Measurements from ENCODE around the gene HMGB2. TPM values are rescaled to one million over a fixed set of nuclear protein-coding genes. Genes with fewer than 3 reads are reported as not detected.

HMGB2 gene
- total RNA-seq, 2 donors from 2014 or later = 567 to 924 TPM

DNA sequence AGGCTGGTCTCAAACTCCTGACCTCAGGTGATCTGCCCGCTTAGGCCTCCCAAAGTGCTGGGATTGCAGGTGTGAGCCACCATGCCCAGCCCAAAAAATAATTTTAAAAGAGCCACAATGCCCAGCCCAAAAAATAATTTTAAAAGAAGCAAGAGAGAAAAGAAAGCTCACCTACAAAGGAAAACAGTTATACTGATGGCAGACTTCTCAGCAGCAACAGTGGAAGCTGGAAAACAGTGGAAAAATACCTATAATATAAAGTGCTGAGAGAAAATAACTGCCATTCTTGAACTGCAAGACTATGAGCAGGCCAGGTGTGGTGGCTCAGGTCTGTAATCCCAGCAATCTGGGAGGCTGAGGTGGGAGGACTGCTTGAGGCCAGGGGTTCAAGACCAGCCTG lies 13.3 kb upstream of the HMGB2 start:
- no peak overlapping the region for H3K27ac Mint-ChIP-seq
- DNase-seq (ENCODE audit: low spot score in 2 of 2) (no peak), ATAC-seq (no peak)
- no peaks in the 10 kb centered on the region for H3K9me3 Mint-ChIP-seq
- no peaks in the 10 kb centered on the region for H3K36me3 Mint-ChIP-seq

DNA sequence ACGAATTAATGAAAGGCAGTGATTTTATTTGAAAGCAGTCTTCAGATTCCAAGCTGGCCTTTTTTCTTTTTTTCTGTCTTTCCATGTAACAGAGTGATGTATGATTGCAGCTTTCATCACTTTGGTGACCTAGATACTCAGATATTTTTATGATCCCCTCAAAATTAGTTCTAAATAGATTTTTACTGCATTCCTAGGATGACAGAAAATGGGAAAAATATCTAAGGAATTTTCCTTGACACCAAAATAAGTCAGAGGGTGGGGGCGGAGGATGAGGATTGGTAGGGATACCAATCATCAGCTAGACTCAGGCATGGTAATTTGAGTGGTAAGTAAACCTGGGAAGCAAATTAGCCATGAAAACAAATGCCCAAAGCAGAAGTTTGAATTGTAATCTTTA lies 11.9 kb upstream of the HMGB2 start:
- no peaks in the 10 kb centered on the region for H3K36me3 Mint-ChIP-seq
- no peak for ATAC-seq
- H3K9me3 Mint-ChIP-seq = no peaks in the 10 kb centered on the region
- H3K27ac Mint-ChIP-seq = no peak overlapping the region
- no peak for DNase-seq (ENCODE audit: low spot score in 2 of 2)

DNA sequence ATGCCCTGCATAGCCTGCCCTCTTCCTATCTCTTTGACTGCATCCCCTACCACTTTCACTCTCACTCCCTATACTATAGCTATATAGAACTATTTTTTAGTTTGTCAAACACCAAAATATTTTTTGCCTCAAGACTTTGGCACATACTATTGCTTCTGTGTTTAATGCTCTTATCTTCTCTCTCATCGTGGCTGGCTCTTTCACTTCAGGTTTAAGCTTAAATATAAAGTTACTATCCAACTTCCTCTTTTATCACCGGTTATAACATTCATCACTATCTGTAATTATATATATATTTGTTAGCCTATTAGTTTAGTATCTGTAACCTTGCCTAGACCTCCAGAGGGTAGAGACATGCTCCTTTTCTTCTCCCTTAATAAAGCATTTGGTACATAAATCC lies 11.5 kb upstream of the HMGB2 start:
- Mint-ChIP-seq H3K36me3 (no peaks in the 10 kb centered on the region), H3K27ac (no peak overlapping the region), H3K9me3 (no peaks in the 10 kb centered on the region)
- ATAC-seq = no peak
- DNase-seq (ENCODE audit: low spot score in 2 of 2) = no peak

DNA sequence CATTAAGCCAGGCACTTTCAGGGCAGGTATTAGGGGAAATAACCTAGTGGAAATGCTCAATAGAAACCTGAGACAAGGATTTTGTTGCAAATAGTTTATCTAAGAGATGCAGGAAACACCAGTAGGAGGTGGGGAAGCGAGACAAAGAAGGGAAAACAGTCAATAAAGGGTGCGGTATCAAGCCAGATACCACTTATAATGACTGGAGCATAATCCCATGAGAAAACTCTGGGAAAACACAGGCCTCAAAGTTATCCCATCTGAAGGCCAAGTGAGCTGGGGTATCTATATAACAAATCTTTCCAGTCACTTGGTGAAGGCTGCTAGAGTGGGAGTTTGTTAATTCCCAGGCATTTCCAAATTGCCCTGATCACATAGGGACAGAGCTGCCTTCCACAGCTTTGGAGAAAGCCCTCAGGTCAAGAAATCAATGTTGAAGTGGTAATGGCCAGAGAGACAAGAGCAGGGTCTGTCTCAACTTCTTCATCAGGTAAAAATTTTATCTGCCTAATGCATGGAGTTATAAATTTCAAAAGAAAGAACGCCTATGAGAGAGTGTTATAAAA lies 9.8 kb upstream of the HMGB2 start:
- no peak overlapping the region for H3K27ac Mint-ChIP-seq
- no peaks in the 10 kb centered on the region for H3K36me3 Mint-ChIP-seq

DNA sequence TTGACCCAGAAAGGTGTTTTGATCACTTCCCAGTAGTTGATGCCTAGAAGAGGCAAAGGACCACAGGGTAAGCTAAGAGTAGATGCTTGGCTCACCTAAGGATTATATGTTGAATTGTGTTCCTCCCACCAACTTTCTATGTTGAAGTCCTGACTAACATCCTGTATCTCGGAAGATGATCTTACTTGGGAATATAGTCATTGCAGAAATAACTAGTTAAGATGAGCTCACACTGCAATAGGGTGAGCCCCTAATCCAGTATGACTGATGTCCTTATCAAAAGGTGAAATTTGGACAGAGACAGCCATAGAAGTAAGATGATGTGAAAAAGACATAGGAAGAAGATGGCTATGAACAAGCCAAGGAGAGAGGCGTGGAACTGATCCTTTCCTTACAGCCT lies 3.3 kb upstream of the HMGB2 start:
- ATAC-seq (no peak), DNase-seq (ENCODE audit: low spot score in 2 of 2) (no peak)
- Mint-ChIP-seq H3K27ac (no peak overlapping the region), H3K36me3 (peaks cover 23% of the 10 kb centered on the region in 2 donors), H3K9me3 (no peaks in the 10 kb centered on the region)

More for the DNA sequence above, 9.8 kb upstream of the HMGB2 start:
- H3K9me3 Mint-ChIP-seq = no peaks in the 10 kb centered on the region
- ATAC-seq (no peak), DNase-seq (ENCODE audit: low spot score in 2 of 2) (no peak)

DNA sequence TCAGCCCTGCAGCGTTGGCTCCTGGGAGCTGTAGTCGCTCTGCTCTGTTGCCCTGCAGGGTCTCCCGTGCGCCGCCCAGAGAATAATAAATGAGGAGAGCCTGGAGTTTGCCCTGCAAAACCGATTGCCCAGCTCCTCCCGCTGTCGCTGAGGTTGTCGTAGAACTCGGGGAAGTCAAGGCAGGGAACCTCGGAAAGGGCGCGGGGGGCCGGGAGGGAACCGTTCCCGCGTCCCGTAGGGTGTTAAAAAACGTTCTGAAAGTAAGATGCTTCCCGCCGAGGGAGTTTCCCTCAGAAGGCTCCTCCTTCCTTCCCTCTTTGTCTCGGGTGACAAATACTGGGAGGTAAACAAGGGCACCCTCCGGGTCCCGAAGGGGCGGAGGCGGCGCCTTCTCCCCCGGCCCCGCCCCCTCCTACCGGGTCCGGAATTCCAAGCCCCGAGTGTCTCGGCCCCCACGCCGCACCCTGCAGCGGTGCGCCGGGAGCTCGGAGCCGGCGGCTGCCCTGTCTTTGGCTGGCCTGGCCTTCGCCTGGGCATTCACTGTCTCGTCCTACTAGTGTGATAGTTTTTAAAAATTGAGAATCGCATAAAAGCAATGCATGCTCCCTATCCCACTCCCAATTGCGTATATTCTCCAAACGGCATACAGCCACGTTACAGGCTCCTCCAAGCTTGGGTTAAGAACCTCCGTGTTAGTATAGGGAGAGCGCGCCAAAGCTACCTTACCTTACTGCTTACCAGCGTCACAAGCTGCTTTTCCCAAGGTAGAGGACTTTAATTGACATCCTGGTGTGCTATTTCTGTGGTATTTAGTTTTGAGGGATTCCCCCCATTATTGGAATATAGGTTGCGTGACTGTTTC lies 964 bp upstream of the HMGB2 start:
- ATAC-seq = peak; percentile 42 to 46
- H3K36me3 Mint-ChIP-seq = peaks cover 30 to 40% of the 10 kb centered on the region in 2 donors
- no peaks in the 10 kb centered on the region for H3K9me3 Mint-ChIP-seq
- H3K27ac Mint-ChIP-seq = peak overlapping the region; percentile 98 to 100
- peak; percentile 51 to 75 for DNase-seq (ENCODE audit: low spot score in 2 of 2)

DNA sequence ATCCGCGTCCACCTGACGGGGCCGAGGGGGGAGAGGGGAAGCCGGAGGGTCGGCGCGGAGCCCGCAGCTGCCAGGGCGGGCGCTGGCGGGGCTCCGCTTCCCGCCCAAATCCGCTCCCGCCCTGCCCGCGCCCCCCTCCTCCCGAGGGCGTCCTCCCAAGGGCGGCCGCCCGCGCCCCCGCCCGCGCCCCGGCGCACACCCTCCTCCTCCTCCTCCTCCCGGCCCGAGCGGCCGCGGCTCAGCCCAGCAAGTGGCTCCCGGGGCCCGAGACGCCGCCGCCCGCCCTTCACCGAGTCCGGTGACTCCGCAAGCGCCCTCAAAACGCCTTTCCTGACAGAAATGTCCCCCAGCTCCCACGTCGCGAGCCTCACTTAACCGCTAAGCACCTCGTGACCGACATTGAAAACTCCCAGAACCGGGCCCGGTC lies 487 bp downstream of the HMGB2 start:
- ATAC-seq = peak in 1 of 2 donors; percentile 4
- H3K9me3 Mint-ChIP-seq = no peaks in the 10 kb centered on the region
- H3K27ac Mint-ChIP-seq = peak overlapping the region; percentile 98 to 100
- H3K36me3 Mint-ChIP-seq = peaks cover 30 to 45% of the 10 kb centered on the region in 2 donors
- DNase-seq (ENCODE audit: low spot score in 2 of 2) = peak in 1 of 2 donors; percentile 31

DNA sequence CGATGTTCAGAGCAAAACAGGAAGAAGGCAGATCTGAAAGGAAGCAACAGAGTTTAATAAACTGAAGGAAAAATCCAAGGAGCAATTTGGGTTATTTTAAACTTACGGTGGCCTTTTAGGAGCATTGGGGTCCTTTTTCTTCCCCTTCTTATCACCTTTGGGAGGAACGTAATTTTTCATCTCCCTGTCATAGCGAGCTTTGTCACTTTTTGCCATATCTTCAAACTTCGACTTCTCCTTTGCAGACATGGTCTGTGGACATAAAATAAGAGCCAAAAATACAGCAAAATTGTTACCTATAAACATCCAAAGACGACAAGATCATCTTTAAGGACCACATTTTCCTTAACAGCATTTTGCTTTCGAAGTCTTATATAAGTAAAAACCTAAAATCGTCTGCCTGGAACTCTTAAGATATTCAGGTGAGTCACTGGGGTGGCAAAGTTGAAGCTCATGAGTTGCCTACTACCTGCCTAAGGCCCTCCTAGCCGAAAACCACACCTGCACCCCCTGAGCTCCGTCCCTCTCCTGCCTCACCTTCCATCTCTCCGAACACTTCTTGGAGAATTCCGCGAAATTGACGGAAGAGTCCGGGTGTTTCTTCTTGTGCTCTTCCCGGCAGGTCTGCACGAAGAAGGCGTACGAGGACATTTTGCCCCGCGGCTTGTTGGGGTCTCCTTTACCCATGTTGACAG lies 1.0 kb downstream of the HMGB2 start:
- Mint-ChIP-seq H3K36me3 (peaks cover 30 to 45% of the 10 kb centered on the region in 2 donors), H3K27ac (peak overlapping the region; percentile 98 to 99), H3K9me3 (no peaks in the 10 kb centered on the region)
- DNase-seq (ENCODE audit: low spot score in 2 of 2) (peak; percentile 38 to 61), ATAC-seq (no peak)

DNA sequence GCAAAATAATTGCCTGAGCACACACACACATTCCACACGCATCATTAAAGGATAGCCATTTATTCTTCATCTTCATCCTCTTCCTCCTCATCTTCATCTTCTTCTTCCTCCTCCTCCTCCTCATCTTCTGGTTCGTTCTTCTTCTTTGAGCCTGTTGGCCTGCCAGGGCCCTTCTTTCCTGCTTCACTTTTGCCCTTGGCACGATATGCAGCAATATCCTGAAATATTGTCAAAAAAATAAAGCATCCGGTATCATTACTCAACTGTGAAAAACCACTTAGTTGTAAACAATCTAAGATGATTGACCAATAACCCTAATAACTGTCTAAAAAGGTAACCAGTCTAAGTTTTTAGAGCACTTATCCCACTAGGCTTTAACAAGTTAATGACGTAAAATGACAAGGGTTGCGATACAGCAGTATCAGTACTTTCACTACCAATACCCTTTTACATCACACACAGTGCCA lies 2.1 kb downstream of the HMGB2 start:
- Mint-ChIP-seq H3K9me3 (no peaks in the 10 kb centered on the region), H3K27ac (peak overlapping the region; percentile 98 to 99), H3K36me3 (peaks cover 30 to 45% of the 10 kb centered on the region in 2 donors)
- ATAC-seq = no peak
- no peak for DNase-seq (ENCODE audit: low spot score in 2 of 2)

DNA sequence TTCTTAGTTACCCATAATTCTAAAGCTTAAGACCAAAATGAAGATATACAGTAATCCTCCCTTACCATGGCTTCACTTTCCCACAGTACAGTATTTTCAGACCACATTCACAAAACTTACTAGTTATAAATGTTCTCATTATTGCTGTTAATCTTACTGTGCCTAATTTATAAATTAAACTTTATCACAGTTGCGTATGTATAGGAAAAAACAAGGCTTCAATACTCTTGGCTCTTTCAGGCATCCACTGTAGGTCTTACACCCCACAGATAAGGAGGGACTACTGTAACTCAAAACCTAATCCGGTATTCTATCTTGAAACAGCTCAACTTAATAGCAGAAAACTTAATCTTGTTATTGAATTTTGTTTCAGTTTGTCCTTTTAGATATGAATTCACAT lies 3.6 kb downstream of the HMGB2 start:
- no peaks in the 10 kb centered on the region for H3K9me3 Mint-ChIP-seq
- peak overlapping the region; percentile 25 to 61 for H3K27ac Mint-ChIP-seq
- DNase-seq (ENCODE audit: low spot score in 2 of 2) (no peak), ATAC-seq (no peak)
- H3K36me3 Mint-ChIP-seq = peaks cover 30 to 45% of the 10 kb centered on the region in 2 donors

DNA sequence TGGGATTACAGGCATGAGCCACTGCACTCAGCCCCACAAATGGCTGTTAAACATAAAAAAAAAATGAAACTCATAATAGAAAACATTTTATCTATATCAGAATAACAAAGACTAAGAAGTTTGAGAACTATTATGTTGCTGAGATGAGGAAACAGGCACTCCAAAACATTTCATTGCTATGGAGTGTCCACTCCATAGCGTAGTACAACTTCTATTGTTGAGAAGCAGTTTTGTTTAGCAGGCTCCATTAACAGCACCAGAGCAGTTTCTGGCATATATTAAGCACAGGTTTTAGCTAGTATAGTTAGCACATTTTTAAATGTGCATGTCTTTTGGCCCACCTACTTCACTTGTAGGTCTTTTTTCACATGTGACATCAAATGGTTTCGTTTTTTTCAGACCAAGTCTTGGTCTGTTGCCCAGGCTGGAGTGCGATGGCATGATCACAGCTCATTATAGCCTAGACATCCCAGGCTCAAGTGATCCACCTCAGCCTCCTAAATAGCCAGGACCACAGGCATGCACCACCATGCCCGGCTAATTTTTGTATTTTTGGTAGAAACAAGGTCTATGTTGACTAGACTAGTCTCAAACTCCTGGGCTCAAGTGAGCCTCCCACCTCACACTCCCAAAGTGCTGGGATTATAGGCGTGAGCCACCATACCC lies 5.8 kb downstream of the HMGB2 start:
- no peak for DNase-seq (ENCODE audit: low spot score in 2 of 2)

DNA sequence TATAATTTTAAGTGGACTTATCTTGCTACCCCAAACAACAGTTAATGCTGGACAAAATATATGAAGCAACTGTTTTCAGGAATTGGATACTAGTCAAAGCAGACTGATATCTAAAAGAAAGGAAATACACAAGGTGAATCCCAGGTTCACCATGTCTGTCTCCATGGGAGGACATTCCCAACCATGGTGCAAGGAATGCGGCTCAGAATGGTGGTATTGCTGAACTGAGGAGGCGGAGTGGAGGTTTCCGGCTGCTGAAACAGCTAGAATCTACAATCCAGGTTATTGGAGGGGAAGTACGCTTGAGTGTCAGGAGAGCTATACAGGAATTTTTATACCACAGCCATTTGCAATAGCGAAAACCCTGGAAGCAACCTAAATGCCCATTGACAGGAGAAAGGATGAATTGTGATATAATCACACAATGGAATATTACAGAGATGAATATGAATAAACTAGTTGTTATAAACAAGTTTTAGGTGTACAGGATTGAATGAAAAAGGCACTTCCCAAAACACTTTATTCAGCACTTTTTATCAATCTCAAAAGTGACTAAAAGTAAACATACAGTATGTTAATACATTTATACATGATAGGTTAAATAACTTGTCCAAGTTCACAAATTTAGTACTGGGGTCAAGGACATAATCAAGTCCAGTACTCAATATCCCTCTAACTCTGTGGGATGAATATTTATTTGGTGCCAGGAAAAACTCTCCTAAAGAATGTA lies 9.0 kb downstream of the HMGB2 start:
- ATAC-seq (no peak), DNase-seq (ENCODE audit: low spot score in 2 of 2) (no peak)
- Mint-ChIP-seq H3K9me3 (no peaks in the 10 kb centered on the region), H3K36me3 (peaks cover 0 to 11% of the 10 kb centered on the region in 2 donors), H3K27ac (peak overlapping the region; percentile 50 to 53)

More for the DNA sequence above, 5.8 kb downstream of the HMGB2 start:
- peaks cover 17 to 36% of the 10 kb centered on the region in 2 donors for H3K36me3 Mint-ChIP-seq
- H3K9me3 Mint-ChIP-seq = no peaks in the 10 kb centered on the region
- H3K27ac Mint-ChIP-seq = no peak overlapping the region
- peak in 1 of 2 donors; percentile 15 for ATAC-seq

DNA sequence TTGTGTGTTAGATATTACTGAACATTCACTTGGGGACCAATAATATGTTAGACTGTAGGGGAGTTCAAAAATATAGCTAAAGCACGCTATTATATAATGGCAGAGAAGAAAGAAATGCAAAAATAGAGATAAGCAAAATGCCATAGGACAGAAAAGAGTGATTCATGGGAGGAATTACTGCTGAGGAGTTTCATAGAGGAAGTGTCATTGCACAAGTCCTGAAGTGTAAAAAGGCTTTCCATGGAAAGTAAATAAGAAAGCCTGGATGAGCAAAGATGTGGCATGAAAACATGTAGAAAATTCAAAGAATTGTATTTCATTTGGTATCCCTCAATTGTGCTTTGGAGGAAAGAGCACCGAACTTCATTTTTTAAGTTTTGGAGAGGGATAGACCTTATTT lies 14.5 kb downstream of the HMGB2 start:
- DNase-seq (ENCODE audit: low spot score in 2 of 2) (no peak), ATAC-seq (no peak)
- Mint-ChIP-seq H3K9me3 (no peaks in the 10 kb centered on the region), H3K27ac (no peak overlapping the region), H3K36me3 (no peaks in the 10 kb centered on the region)

DNA sequence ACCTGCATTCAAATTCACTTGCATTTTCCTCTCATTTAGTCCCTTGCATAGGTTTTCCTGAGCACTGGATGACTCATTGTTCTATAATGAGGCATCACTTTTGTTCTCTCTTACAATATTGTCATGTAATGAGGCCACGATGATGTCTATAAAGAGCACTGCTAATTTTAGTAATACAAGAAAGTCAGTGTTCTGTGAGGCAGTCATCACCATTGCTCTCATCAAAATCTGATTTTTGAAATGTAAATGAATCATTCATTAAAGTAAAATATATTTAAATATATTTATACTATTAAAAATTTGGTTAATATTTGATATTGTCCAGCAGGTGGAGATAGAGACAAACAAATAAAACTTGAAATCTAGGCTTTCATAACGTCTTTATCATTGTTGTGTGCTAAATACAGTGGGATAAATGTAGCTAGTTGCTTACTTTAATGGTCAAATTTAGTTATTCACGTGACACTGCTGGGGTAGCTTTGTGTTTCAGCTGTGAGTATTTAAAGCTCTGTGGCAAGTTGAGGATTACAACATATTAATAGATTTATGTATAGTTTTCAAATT lies 15.4 kb downstream of the HMGB2 start:
- Mint-ChIP-seq H3K9me3 (no peaks in the 10 kb centered on the region), H3K36me3 (no peaks in the 10 kb centered on the region), H3K27ac (no peak overlapping the region)
- ATAC-seq = peak; percentile 74 to 93
- DNase-seq (ENCODE audit: low spot score in 2 of 2) = no peak

DNA sequence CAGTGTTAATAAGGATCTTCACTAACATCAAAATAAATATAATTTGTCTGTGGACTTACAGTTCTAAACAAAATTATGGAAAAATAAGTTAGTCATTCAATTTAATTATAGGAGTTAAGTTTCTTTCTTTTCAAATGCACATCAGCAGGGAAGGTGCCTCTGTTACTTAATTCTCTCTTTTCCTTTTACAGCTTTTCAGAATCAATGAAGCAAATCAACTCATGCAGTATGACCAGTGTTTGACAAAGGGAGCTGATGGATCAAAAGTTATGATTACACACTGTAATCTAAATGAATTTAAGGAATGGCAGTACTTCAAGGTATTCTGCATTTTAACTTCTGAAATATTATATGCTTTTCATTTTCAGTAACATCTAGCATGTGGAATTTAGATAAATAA lies 15.9 kb downstream of the HMGB2 start:
- Mint-ChIP-seq H3K36me3 (no peaks in the 10 kb centered on the region), H3K9me3 (no peaks in the 10 kb centered on the region), H3K27ac (no peak overlapping the region)
- DNase-seq (ENCODE audit: low spot score in 2 of 2) (no peak), ATAC-seq (peak; percentile 3 to 6)

DNA sequence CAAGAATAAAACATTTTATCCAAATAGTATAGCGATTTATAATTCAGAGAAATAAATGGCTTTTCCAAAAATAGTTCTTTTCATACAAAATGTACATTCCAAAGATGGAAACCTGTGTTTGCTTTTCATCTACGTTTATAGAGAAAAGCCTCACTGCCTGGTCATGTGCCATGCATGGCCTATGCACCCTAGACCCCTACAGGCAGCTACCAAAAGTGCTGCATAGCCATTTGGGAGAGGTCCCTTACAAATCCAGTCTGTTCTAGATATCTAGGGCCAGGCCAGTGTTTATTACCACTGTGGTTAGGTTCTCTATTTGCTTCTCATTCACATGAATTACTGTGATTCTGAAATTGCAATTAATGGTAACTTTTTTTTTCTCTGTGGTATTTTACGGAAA lies 17.2 kb downstream of the HMGB2 start:
- Mint-ChIP-seq H3K36me3 (no peaks in the 10 kb centered on the region), H3K9me3 (no peaks in the 10 kb centered on the region), H3K27ac (no peak overlapping the region)
- no peak for ATAC-seq
- no peak for DNase-seq (ENCODE audit: low spot score in 2 of 2)

Measured in activated naive CD4-positive, alpha-beta T cell treated with anti-CD3 and anti-CD28 coated beads, Interleukin-2, amount 50 U/mL, for 72 hours (primary cell).